T follicular helper cell (primary cell): ENCODE results near the gene TTC23.
A peak's percentile ranks its signal among the peaks of the same experiment; 100 is the strongest.

ENCODE experiments used
- DNase-seq: peaks from one replicate; pipeline ENCODE4 v3.0.0-alpha.2; 2020; ENCODE audit warnings: low read depth
- total RNA-seq, 2 experiments: gene quantifications; one replicate each; lab custom pipeline; 2026; lab: John Stamatoyannopoulos, UW

Gene TTC23
- 0.96 to 2.3 reads per million in 2 experiments for total RNA-seq

- no peak for DNase-seq
Measured at GRCh38 chr15:99249270-99249841, at the start of gene TTC23. TSS of gene TTC23 (minus strand) at chr15:99249581. CDS start at chr15:99228712, 20,869 bp downstream.

- no peak for DNase-seq
Measured at GRCh38 chr15:99296386-99296785, 47.0 kb upstream of the TTC23 start.

GRCh38 chr15:99295840-99296239 lies 46.5 kb upstream of the TTC23 start:
- DNase-seq: no peak

GRCh38 chr15:99291643-99292042 lies 42.3 kb upstream of the TTC23 start:
- DNase-seq: no peak

GRCh38 chr15:99283717-99284116 lies 34.3 kb upstream of the TTC23 start:
- DNase-seq: no peak

GRCh38 chr15:99282586-99282985 lies 33.2 kb upstream of the TTC23 start:
- DNase-seq: no peak

GRCh38 chr15:99282121-99282520 lies 32.7 kb upstream of the TTC23 start:
- DNase-seq: no peak

- DNase-seq: no peak
Measured at GRCh38 chr15:99279827-99280226, 30.4 kb upstream of the TTC23 start.

GRCh38 chr15:99279290-99279689 lies 29.9 kb upstream of the TTC23 start:
- no peak for DNase-seq

GRCh38 chr15:99275525-99276128 lies 26.2 kb upstream of the TTC23 start:
- DNase-seq: no peak

GRCh38 chr15:99275061-99275460 lies 25.7 kb upstream of the TTC23 start:
- no peak for DNase-seq

GRCh38 chr15:99273801-99274200 lies 24.4 kb upstream of the TTC23 start:
- DNase-seq: no peak

GRCh38 chr15:99268431-99268830 lies 19.1 kb upstream of the TTC23 start:
- no peak for DNase-seq

- DNase-seq: no peak
Measured at GRCh38 chr15:99267957-99268356, 18.6 kb upstream of the TTC23 start.

- DNase-seq: no peak
Measured at GRCh38 chr15:99265541-99266070, 16.2 kb upstream of the TTC23 start.

GRCh38 chr15:99264125-99264524 lies 14.7 kb upstream of the TTC23 start:
- no peak for DNase-seq

- DNase-seq: no peak
Measured at GRCh38 chr15:99257107-99257750, 7.8 kb upstream of the TTC23 start.

GRCh38 chr15:99253381-99254090 lies 4.2 kb upstream of the TTC23 start:
- DNase-seq: no peak

GRCh38 chr15:99252326-99252725 lies 2.9 kb upstream of the TTC23 start:
- DNase-seq: no peak

- peak; percentile 88 for DNase-seq
Measured at GRCh38 chr15:99250857-99251841, 1.8 kb upstream of the TTC23 start, which contains the start of gene LRRC28. TSS of gene LRRC28 (plus strand) at chr15:99251481. CDS start at chr15:99255958, 4,477 bp downstream.

- DNase-seq: no peak
Measured at GRCh38 chr15:99250494-99250856, 1.1 kb upstream of the TTC23 start.
